HG03342 (cell line): Measurements from ENCODE around the gene UNC13C.
"Not testable (repeated sequence)": the region's sequence is repeated elsewhere in the genome, so short reads cannot be mapped to it uniquely, and the experiment has no call there.

Source experiments
- ATAC-seq: cut with Tn5 transposase; IDR thresholded peaks from one replicate; pipeline ENCODE4 v1.9.1; 2021; ENCODE audit warnings: mild to moderate bottlenecking, moderate library complexity; ENCODE audit not compliant: unreplicated experiment

The UNC13C gene

DNA sequence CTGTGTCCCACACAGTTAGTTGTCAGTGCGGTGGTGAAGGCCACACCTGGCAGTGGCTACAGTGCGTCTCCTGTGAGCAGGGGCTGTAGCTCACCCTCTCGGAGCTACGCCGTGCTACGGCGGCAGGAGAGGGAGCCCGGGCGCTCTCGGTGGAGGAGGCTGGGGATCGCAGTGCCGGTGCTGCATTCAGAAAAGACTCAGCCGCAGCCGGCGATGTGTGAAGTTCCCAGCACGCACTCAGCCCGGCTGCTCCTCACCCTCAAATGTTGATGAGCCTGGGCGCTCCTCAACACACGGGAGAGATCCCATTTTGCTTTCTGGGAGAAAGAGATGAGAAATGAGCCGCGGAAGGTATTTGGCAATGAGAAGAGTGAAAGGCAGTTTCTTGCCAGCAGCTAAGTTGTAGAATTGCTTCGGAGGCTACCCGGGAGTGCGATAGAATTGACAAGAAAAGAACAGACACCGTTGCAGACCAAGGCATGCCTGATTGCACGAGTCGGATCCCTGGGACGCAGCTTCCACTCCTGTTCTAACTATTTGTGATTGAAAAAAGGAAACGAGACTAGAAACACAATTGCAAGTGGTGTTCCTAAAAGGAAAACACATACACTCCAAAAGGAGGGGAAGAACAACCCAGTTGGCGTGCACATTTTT is at the start of gene UNC13C:
Gene UNC13C (plus strand): TSS at position 189 of the 654 bp plus-strand sequence. CDS start 34,463 bp downstream, outside the sequence.
- ATAC-seq = no peak

DNA sequence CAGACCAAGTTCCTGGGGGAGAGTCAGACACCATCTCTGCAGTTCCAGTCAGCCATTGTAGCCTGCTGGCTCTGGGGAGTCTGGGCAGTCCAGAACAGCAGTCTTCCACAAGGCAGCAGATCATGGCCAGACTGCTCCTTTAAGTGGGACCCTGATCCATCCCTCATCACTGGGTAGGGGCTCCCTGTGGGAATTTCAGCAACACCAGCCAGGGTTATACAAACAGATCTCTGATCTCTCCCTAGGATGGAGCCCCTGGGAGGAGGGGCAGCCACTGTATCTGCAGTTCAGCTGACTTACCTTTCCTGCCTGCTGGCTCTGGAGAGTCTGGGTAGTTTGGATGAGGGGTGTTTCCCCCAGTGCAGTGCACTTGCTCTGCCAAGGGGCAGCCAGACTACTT is 42.1 kb upstream of the UNC13C start:
- no peak for ATAC-seq

DNA sequence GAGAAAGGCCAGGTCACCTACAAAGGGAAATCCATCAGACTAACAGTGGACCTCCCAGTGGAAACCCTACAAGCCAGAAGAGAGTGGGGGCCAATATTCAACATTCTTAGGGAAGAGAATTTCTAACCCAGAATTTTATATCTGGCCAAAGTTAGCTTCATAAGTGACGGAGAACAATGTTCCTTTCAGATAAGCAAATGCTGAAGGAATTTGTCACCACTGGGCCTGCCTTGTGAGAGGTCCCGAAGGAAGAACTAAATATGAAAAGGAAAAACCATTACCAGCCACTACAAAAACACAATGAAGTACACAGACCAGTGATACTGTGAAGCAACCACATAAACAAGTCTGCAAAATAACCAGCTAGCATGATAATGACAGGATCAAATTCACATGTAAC is 40.6 kb upstream of the UNC13C start:
- not testable (repeated sequence) for ATAC-seq

DNA sequence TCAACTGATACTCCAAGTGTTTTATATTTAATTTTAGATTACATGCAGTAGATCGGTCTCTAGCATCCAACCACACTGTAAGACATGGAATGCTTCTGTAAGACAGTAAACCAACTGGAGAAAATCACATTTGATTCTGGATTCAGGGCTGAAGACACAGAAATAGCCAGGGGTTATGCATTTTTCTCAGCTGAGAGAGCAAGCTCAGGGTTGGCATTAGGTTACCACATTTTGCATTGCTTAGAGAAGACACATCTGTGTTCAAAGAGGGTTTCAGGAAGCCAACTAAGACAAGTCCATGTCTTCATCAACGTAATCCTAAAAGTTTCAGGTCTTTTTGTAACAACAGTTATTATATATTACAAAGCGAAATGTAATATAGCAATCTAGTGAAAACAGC is 27.7 kb upstream of the UNC13C start:
- no peak for ATAC-seq

DNA sequence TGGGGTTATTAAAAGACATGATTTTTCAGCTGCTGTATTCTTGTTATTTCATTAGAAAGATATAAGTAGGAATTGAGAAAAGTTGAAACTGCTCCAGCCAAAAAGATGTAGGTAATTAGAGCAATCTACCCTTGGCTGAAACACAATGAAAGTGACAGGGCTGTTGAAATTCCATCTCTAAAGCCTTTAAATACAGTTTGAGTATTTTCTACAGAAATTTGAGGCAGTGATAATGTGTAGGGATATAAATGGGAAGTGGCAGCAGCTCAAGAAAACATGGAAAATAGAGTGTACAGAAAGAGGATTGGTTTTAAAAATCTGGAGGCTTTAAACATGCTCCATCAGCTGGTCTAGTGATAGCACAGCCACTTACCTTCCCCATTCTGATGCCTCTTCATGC is 22.8 kb upstream of the UNC13C start:
- ATAC-seq = no peak

DNA sequence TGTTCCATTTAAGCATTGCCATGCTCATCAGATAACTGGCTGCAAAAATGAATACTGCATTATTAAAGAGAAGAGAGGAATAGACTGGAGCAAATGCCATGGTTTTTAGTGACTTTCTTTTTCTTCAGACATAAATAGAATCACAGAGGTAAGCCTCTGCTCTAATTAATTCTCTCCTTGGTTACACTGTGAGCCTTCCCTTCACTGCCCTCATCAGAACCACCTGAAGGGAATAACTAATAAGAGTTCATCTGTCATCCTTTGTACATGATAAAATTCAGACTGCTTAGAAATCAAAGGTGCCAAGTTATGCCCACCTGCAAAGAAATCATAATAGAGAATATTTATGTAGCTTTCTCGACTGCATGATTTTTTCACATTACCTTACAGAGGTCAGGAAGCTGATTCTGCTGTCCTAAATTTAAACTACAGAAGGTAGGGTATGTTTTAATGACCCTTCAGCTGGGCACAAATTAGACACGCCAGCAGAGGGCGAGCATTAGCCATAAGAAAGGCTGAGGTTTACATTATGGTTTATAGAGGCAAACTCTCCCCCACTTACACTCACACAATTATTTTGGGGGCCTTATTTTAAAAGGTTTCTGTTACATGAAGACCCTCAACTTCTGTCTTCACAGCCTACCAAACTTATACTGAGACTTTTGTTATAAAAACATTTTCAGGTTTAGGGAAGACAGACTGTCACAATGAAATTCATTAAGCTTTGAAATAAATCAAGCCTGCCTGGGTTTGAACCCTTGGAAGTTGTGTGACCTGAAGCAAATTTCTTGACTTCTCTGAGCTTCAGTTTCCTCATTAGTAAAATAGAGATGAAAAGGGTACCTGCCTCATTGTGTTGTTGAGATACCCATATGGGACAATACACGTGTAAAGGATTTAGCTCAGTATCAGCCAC is 15.3 kb upstream of the UNC13C start:
- ATAC-seq = peak; percentile 66

DNA sequence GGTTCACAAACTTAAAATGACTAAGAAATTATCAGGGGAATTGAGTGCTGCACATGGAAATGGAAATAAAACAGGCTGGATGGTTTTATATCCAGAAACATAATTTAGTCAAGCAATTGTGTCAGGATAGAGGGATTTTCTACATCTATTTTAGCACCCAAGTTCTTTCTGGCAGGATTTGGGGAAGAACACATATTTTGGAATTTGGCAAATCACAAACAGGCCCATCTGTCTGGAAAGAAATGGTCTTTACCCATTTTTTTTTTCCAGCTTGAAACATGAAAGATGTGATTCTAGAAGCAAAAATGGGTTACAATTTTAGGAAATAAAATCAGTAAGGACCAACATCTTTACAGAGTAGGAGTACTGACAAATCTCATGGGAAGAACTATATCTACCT is 14.4 kb upstream of the UNC13C start:
- no peak for ATAC-seq

DNA sequence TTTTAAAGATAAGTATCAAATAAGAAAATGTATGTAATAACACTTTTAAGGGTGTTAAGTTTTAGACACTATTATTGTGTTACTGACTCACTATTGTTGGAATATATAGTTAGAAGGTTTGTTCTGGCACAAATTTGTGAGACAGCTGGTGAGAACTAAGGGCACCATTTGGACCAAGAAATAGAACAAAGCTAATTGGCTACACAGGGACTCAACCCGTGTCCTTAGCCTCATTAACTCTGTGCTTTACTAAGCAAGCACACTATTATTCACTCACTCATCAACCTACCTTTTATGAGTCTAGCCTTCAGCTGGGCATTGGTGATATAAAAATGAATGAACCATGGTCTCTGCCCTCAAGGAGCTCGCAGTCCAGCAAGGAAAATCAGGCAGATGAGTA is 4.1 kb upstream of the UNC13C start:
- ATAC-seq = no peak

DNA sequence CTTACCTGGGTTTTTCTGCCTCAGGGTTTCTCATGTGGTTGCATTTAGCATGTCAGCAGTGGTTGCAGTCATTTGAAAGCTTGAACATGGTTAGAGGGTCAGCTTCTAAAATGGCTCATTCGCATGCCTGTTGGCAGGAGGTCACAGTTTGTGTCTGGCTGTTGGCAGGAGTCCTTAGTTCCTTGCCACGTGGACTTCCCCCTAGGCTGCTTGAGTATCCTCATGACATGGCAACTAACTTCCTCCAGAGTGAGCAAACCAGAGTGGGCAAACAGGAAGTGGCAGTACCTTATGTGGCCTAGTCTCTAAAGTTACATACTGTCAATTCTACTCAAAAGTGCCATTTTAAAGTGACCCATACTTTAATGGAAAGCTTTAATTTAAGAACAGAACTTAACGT is 3.4 kb upstream of the UNC13C start:
- ATAC-seq = no peak

DNA sequence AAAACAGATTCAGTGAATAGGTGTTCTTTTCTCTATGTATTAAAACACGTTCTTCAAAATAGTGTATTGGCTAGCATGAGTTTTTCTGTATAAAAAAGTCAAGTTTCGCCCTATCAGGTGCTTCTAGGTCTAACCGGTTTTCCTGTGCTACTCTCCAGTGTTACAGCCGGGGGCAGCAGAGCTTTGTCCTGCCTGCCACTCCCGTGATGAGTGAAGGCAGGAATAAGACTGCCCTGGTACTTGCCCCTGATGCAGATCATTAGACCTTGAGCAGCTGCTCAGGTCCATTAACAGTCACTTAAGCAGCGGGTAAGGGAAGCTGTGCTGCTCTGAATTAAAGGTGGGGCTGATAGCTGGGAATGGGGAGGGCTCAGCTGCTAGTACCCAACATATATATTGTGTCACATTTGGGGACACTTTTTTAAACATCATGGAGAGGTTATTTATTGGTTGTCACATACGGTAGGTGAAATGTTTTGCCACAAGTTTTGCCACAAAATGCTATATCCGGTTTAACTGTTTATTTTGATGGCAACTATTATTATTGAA is 1.3 kb upstream of the UNC13C start:
- no peak for ATAC-seq

DNA sequence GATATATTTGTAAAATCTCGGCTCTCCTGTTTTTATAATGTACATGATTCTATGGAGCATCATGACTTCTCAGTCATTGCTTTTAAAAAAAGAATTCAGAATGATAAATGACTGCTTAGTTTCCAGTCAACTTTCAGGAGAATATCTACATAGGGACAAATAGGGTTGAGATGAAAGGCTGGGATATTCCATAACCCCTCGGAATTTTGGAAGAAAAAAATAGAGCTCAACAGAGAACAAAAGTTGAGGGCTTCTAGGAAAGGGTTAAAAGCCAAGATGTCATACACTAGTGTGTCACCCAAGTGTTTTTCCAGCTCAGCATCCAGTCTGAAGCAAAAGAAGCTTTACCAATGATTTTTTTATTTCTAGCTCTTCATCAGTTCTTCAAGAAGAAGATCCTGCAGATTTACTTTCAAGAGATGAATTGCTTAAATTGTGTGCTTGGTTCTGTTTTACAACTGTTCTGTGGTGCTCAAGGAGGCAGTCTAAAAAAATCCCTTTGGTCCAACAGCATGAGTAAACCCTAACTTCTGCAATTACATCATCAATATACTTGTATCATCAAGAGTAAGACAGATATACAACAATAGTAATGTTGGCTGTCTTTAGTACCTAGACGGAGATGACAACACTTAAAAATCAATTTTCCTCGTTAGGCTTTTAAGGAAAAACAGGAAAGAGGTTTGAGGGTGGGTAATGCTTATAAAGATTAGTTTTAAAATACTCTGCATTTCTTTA is 979 bp downstream of the UNC13C start:
- ATAC-seq = no peak

DNA sequence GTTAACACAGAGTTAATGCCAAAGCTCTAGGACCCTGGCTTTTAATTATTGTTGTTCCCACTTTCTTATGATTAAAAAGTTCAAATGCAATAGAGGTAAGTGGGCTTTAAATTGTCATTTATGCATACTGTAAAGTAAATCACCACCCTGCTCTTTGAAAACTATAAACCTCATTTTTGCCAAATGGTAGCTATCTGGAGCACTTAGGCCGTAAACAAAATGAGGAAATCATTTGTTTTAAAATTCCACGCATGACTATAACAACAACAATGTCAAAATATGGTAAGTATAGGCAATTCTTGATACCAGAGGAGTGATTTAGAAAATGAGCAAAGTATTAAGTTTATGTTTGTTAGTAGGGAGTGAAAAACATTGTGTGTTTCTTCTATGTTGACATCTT is 1.8 kb downstream of the UNC13C start:
- ATAC-seq = no peak

DNA sequence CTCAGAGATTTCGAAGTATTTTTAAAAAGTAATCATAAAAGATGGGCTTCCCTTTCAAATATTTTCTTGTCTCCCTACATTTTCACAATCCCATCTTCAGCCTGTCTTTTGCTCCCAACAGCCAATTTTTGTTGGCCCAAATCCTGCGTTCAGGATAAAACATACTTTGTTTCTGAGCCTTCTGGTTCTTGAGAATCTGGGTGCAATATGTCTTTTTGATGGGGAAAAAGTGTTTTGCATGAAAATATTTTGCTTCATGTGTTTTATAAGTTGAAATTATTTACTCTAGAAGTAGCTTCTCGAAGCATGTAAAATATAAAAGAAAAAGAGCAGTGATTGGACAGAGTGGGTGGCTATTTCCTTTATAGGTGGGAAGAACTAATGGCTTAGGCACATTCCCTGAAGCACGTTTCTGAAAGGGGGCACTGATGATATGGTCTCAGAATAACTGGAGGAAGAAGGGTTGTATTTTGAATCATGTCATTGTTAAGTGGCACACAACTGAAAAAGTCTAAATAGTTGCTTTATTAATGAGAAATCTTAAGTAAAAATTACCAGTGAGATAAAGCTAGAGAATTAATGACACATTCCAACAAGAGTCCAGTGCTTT is 3.9 kb downstream of the UNC13C start:
- ATAC-seq = no peak

DNA sequence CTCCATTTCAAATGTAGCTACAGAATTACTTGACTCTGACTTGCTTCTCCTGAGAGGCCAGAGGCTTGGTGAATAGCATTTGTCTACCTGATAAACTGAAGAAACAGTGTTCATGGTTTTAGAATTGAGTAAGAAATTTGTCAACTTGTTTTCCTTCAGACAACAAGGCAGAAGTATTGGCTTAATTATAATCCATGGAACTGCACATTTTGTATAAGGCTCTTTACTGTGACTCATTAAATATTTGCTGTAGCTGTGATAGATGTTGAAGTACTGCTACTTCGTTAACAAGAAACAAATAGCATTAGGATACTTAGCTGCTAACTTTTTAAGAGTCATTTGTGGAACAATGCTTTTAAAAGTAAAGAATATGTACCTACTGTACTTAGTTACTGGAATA is 4.6 kb downstream of the UNC13C start:
- no peak for ATAC-seq

DNA sequence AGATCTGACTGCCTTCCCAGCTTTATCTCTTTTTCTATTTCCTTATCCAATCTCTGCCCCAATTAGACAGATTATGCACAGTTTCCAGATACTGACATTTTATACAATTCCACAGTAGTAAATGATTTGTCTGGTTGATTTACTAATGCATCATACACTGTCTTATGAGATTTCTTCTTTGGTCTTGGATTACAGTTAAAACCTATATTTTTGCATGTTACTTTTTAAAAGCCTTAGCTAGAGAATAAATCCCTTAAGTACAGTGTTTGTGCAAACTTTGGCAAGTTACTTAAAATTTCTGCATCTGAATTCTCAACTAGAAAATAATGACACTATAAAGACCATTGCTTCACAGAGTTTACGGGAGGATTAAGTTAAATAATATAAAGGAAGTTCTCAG is 6.0 kb downstream of the UNC13C start:
- ATAC-seq = no peak

DNA sequence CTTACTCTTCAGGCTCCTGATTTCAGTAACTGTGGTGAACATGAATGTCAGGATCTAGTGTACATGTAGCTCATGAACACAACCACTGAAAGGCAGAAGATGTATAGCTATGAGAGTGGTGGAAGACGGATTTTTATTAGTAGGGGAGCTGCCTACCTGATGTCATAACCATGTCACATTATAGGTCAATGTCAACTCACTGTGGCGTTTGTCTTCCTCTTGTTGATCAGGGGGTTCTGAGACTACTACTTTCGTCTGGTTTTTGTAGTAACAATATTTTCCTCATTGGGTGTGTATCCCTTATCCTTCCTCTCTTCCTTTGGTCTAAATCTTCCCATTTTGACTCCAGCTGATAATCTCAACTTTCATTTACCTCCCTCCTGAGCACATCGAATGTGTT is 7.3 kb downstream of the UNC13C start:
- no peak for ATAC-seq

DNA sequence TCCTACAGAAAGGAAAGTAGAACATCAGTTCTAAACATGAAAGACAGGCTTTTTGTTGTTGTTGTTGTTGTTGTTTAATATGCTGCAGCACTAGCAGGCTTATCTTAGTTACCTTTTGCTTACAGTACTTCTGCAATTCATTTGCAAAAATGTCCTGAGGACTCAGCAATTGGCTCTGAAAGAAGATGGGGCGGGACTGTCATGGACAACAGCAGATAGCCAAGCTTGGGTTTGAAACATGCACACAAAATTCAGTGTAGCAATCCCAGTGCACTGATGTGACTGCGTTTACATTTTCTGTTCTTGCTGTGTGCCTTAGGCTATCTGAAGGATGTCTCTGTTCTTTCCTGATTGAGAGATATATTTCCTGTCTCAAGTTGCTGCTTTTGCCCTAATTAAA is 9.2 kb downstream of the UNC13C start:
- no peak for ATAC-seq

DNA sequence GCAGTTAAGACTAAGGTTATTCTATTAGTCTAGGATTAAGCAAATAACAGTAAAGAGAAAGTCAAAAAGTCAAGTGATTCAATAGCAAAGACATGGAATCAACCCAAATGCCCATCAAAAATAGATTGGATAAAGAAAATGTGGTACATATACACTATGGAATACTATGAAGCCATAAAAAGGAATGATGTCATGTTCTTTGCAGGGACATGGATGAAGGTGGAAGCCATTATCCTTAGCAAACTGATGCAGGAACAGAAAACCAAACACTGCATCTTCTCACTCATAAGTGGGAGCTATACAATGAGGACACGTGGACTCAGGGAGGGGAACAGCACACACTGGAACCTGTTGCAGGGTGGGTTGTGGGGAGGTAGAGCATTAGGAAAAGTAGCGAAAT is 29.0 kb downstream of the UNC13C start:
- no peak for ATAC-seq

DNA sequence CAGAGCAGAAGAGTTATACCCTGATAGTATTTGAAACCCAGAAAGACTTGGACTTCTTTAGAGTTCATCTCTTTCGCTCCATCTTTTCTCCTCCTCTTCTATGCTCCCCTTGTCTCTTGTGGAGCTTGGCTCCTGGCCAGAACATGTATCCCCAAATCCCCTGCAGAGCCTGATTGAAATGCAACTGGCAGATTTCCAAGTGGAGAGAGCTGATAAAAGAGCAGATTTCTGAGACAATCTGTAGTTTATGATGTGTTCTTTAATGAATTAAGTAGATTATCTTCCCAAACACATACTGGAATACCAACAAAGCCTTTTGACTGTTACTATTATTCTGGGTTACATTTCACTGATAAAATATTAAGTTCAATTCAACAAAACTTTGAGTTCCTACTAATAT is 33.4 kb downstream of the UNC13C start:
- ATAC-seq = no peak

DNA sequence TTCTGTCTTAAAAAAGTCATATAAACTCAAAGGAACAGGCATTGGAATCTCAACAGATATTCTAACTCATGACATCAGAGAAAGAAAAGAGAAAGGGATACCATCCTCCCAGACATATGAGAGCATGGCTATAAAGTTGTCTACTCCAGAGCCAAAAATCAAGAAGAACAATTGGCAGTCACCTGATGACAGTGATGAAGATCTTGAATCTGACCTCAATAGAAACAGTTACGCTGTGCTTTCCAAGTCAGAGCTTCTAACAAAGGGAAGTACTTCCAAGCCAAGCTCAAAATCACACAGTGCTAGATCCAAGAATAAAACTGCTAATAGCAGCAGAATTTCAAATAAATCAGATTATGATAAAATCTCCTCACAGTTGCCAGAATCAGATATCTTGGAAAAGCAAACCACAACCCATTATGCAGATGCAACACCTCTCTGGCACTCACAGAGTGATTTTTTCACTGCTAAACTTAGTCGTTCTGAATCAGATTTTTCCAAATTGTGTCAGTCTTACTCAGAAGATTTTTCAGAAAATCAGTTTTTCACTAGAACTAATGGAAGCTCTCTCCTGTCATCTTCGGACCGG is 35.9 kb downstream of the UNC13C start:
- ATAC-seq = no peak

DNA sequence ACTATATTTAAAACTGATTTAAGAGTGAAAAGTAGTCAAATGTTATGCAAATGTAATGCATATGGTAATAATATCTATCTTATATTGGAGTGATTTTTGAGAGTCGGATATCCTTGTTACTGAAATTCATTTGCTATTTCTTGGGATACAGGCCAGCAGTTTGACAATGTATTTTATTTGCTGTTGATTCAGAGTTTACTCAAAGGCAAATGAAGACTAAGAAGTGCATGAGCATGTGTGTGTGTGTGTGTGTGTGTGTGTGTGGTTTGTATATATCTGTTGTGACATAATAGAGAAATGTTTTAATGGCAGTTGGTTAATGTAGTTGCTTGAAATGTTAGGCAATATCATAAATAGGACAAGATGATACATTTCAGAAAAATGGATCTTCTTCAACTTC is 39.0 kb downstream of the UNC13C start:
- ATAC-seq = no peak
